NCI-H146 (cell line): ENCODE measurements around the gene SPTBN4.
"Not testable (repeated sequence)": the region's sequence is repeated elsewhere in the genome, so short reads cannot be mapped to it uniquely, and the experiment has no call there.

Experiments
- DNase-seq: peaks from one replicate; lab custom pipeline; 2025; lab: John Stamatoyannopoulos, UW

SPTBN4 gene

GRCh38 chr19:40441719-40442253, 25.0 kb upstream of the SPTBN4 start:
- DNase-seq = no peak

DNA sequence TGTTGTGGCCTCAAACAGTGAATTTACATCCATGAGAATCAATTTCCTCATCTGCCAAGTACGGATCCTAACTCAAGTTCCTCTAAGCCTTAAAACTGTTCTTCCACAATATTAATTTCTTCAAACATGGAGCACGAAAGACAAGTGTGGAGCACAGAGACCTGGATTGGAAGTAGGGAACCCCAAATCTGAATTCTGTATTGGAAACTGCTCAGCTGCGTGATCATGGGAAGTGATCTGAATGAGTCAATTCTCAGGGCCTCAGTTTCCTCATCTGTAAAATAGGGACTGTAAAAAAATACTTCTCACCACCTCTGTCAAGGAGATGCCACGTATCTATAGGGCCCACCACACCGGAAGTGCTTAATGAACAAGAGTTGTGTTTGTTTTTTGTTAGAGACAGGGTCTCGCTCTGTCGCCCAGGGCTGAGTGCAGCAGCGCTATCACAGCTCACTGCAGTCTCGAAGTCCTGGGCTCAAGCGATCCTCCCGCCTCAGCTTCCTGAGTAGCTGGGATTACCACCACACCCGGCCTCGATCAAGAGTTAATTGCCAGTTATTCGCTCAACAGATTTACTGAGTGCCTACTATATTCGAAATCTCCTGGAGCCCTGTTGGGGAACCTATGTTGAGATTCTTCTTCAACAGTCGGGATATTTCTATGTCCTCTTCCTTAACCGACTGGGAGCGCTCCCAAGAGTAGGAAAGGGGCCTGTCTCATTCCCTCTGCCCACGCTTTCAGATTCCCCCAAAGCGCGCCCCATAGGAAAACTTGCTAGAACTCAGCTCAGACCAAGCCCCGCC, 24.3 kb upstream of the SPTBN4 start:
- DNase-seq = no peak

- peak; percentile 92 for DNase-seq
Observed at GRCh38 chr19:40443131-40443999, 23.4 kb upstream of the SPTBN4 start.

- DNase-seq = peak; percentile 94
Observed at GRCh38 chr19:40444000-40444824, 22.6 kb upstream of the SPTBN4 start, which contains the start of gene SERTAD3. TSS of gene SERTAD3 (minus strand) at chr19:40444335. CDS start at chr19:40442080, 2,255 bp downstream.

DNA sequence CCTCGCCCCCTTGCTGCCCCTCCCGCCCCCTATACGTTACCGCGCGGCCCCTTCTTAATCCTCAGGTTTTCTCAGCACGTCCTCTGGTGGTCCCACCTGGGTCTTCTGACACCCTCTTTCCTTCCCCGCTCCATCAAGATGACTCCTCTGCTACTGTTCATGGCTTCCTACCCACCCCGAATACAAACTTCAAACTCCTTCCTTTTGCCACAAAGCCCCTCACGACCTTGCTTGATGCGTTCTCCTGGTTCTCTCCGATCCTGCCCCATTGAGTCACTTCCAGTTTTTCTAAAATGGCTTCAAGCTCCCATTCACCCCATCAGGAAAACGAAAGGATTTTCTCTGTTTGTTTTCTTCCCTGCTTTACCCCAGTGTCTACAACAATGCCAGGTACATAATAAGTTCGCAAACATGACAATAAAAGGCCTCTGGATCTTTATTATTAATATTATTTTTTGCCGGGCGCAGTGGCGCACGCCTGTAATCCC, 21.9 kb upstream of the SPTBN4 start:
- DNase-seq = no peak

DNA sequence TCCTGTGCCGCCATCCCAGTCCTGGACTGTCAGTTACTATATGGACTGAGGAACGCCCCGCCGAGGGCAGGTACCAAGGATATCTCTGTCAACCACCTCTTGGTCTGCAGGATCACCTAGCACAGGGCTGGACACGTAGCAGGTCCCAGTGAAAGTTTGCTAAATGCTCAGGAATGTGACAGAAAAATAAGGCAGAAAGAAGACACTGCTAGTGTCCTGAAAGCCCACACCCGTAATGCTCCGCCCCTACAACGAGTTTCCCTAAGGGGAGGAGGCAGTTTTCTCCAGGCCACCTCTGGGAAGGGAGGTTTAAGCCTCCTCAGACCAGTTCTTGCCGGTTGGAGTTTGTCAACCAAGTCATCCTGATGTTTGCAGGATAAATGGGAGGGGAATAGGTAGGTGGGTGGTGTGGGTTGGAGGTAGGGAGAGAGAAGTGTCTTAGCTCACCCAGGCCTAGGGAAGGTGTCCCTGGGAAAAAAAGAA, 21.0 kb upstream of the SPTBN4 start:
- no peak for DNase-seq

GRCh38 chr19:40446263-40446784, 20.5 kb upstream of the SPTBN4 start:
- DNase-seq = no peak

- DNase-seq = no peak
Observed at GRCh38 chr19:40449506-40449905, 17.3 kb upstream of the SPTBN4 start.

GRCh38 chr19:40450664-40451063, 16.1 kb upstream of the SPTBN4 start:
- no peak for DNase-seq

- no peak for DNase-seq
Observed at GRCh38 chr19:40452016-40452415, 14.8 kb upstream of the SPTBN4 start.

DNA sequence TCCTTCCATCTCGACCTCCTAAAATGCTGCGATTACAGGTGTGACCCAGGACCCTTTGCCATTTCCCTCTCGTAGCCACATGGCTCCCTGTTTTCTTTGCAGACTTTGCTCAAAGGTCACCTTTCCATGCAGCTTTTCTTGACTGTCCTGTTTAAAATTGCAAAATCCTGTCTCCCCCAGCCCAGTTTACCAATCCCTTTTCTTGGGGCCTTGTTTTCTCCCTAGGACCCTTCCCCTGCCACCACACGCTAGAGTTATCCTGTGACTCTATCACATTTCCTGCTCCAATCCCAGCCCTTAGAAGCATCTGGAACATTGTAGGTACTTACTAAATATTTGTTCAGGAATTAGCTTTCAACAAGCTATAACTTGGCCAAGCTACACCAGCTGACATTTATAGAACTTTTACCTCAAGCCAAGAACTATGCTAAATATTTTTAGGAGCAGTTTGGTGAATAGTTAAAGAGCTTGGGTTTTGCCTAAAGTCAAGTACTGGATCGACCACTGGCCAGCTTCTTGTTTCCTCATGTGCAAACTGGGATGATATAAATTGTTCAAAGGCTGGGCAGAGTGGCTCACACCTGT, 13.6 kb upstream of the SPTBN4 start:
- no peak for DNase-seq

DNA sequence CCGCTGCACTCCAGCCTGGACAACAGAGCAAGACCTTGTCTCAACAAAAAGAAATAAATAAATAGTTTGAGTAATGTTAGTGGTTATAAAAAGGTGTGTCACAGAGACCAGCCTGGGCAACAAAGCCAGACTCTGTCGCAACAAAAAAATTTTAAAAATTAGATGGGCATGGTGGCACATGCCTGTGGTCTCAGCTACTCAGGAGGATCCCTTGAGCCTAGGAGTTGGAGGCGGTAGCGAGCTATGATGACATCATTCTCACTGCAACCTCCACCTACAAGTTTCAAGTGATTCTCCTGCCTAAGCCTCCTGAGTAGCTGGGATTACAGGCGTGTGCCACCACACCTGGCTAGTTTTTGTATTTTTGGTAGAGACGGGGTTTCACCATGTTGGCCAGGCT, 12.9 kb upstream of the SPTBN4 start:
- DNase-seq = not testable (repeated sequence)

DNA sequence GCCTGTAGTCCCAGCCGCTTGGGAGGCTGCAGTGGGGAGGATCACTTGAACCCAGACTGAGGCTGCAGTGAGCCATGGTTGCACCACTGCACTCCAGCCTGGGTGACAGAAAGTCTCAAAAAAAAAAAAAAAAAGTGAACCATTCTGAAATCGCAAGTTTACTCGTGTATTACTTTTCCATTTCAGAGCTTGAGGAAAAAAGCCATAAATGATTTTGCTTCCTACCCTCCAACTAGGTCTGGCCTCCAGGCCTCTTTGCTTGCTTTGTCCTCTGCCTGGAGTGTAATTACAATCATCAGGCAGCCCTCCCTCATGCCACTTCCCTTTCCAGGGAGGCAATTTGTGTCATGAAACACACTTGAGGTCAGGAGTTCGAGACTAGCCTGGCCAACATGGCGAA, 9.8 kb upstream of the SPTBN4 start:
- no peak for DNase-seq

DNA sequence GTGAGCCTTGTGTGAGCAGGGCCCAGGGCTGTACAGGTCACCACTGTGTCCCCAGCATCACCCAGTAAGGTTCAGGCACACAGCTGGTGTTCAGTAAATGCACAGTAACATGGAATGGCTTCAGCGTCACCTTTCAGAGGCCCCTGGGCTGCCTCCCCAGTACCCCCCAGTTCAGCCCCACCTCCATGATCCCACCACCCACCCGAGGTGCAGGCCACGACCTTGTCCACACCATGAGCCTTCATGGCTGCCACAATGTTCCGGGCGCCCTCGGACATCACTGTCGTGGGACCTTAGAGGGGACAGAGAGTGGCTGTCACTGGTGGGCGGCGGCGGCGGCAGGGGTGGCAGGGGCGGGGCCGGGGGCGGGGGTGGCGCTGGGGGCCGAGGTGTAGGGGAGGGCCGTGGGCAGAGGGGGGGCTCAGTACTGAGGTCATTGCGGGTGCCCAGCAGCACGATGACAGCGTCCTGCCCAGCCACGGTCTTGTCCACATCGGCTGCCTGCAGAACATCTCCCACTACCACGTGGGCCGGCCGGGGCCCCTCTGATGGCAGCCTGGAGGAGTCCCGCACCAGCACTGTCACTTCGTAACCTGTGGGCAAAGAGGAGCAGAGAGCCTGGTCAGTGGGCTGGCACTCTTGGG, 8.7 kb upstream of the SPTBN4 start:
- no peak for DNase-seq

DNA sequence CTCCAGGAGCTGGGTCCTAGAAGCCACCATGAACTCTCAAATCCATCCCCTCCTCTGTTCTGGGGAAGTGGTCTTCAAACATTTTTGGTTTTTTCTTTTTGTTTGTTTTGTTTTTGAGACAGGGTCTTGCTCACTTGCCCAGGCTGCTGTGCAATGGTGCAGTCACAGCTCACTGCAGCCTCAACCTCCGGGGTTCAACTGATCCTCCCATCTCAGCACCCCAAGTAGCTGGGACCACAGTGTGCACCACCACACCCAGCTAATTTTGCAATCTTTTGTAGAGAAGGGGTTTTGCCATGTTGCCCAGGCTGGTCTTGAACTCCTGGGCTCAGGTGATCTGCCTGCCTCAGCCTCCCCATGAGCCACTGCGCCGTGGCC, 8.2 kb upstream of the SPTBN4 start:
- DNase-seq = no peak

DNA sequence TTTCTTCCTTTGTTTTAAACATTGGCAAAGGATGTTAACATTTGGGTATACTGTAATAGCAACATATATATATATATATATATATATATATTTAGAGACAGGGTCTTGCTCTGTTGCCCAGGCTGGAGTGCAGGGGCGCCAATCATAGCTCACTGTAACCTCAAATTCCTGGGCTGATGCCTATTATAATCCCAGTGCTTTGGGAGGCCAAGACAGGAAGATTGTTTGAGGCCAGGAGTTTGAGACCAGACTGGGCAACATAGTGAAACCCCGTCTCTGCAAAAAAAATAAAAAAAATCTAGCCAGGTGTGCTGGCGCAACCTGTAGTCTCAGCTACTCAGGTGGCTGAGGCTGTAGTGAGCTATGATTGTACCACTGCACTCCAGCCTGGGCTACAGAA, 6.6 kb upstream of the SPTBN4 start:
- DNase-seq = no peak

DNA sequence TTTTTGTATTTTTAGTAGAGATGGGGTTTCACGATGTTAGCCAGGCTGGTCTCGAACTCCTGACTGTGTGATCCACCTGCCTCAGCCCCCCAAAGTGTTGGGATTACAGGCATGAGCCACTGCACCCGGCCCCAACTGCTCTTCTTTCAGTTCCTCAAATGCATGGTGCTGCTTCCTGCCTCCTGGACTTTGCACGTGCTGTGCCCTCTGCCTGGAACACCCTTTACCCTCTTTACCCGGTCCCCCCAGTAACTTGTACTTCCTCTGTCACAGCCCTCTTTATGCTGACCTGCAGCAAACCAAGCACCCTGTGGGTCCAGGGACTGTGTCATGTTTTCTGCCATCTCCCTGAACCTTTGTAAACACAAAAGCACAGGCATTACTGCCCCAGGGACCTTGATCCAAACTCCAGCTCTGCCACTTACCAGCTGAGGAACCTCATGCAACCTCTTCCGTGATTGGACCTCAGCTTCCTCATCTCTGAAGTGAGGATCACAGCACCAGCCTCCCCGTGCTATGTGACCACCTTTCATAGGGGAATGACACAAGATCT, 5.1 kb upstream of the SPTBN4 start:
- no peak for DNase-seq

DNA sequence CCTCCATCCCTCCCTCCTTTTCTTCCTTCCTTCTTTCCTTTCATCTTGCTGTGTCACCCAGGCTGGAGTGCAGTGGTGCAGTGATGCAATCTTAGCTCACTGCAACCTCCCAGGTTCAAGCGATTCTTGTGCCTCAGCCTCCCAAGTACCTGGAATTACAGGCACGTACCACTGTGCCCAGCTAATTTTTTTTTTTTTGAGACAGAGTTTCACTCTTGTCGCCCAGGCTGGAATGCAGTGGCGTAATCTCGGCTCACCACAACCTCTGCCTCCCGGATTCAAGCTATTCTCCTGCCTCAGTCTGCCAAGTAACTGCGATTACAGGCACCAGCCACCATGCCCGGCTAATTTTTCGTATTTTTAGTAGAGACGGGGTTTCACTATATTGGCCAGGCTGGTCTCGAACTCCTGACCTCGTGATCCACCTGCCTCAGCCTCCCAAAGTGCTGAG, 3.2 kb upstream of the SPTBN4 start:
- DNase-seq = not testable (repeated sequence)

DNA sequence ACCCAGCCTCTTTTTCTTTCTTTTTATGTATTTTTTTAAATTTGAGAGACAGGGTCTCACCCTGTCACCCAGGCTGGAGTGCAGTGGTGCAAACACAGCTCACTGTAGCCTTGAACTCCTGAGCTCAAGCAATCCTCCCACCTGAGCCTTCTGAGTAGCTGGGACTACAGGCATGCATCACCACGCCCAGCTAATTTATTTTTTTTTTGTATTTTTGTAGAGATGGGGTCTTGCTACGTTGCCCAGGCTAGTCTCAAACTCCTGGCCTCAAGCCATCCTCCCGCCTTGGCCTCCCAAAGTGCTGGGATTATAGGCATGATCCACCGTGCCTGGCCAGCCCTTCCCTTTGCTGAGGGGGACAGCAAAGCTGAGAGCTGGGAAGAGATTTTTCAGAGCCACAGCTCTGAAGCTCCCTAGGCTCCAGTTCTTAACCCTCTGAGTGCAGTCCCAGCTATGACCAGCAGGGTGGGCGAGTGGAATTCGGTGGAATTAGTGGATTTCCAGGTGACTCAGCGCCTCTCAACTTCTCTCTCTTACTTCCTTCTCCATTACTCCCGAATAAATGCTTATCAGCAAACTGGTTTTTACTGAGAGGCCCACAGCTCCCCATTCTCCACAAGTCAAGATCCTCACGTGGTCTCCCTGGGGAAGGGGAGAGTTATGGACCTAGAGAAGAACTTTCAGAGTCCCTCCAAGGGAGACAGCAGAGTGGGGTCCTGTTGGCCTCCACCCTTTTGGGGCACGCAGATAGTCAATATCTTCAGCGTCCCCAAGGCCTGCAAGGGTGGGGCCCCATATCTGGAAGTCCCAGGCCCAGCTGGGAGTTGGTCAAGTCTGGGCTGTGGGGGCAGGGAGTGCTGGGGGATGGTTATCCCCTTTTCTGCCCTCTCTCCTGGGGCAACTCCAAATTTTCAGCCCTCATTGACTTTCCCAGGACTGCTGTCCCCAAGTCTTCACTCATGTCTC, 2.5 kb upstream of the SPTBN4 start:
- peak; percentile 58 for DNase-seq
